CD4-positive, alpha-beta T cell treated with Interleukin-15 for 1 hour (primary cell): ENCODE results near the gene PARPBP.
"Not testable (repeated sequence)": the region's sequence is repeated elsewhere in the genome, so short reads cannot be mapped to it uniquely, and the experiment has no call there.

Source experiments
- DNase-seq: peaks from one replicate; pipeline ENCODE4 v3.0.0-alpha.2; 2020

Gene PARPBP

DNA sequence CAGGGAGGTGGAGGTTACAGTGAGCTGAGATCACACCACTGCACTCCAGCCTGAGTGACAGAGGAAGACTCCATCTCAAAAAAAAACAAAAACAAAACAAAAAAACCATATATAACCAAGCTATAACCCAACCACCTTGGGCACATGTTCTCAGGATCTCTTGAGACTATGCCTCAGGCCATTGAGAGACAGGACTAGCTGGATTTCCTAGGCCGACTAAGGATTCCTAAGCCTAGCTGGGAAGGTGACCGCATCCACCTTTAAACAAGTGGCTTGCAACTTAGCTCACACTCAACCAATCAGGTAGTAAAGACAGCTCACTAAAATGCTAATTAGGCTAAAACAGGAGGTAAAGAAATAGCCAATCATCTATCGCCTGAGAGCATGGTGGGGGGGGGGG lies 35.2 kb downstream of the PARPBP start:
- not testable (repeated sequence) for DNase-seq

DNA sequence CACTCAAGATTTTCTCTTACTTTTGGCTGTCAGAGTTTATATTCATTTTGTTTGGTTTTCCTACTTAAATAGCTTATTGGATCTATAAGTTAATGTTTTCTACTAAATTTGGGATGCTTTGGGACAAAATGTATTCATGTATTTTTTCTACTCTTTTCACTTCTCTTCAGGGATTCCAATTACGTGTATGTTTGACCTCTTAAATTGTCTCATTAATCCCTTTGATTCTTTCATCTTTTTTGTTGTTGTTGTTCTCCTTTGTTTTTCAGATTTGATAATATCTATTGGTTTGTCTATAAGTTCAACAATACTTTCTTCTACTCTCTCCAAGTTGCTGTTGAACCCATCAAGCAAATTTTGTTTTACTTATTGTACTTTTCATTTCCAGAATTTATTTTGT lies 43.4 kb downstream of the PARPBP start:
- no peak for DNase-seq

DNA sequence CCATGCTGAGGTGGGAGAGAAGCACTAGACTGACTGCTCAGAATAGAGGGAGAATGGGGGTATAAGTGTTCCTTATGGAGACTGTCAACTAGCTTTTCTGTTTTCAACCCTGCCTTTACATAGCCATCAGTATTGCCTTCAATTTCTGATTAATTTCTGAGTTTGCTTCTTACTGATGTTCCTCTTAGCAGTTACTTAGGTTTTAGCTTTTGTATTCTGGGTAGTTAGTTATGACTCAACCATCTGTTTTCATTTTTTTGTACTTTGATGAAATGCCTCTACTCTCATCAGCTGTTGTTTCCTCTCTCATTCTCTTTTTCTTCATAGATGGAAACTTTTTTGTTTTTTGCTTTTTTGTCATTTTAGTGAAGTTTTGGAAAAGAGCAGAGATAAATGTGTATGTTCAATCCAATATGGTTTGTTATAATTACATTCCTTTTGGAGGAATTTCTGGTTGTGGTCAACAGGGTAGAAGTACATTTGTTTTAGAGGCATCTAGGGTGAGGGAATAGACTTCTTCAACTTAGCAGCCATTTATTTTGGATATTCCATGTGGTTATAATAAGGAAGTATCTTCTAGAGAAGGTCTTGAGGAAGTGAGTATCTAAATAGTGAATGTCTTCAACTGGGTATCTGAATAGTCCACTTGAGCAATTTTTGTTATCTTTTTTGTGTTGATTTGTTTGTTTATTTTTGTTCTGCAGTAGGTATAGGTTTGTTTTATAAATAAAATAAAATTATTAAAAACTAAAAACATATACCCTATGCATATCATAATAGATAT lies 48.0 kb downstream of the PARPBP start:
- DNase-seq: no peak

DNA sequence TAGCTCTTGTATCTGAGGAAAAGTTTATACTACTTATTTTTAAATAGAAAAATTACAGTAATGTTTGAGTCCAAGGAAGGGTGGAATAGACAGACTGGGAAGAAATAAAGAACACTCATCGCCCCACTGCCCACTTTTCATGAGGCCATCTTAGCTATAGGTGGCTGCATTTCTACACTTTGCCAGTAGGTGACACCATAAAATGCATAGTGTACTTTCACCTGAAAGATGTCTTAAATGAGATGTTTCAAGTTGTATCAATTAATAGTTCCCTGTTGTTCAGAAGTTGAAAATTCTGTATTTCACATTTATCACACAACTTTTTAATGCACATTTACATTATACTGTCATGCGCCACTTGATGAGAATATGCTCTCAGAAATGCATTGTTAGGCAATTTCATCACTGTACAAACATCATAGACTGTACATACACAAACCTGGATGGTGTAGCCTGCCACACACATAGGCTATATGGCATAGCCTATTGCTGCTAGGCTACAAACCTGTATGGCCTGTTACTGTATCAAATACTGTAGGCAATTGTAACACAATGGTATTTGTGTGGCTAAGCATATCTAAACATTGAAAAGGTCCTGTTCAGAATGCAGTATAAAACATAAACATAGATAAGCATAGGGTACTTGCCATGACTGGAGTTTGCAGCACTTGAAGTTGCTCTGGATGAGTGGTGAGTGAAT lies 50.1 kb downstream of the PARPBP start:
- no peak for DNase-seq

DNA sequence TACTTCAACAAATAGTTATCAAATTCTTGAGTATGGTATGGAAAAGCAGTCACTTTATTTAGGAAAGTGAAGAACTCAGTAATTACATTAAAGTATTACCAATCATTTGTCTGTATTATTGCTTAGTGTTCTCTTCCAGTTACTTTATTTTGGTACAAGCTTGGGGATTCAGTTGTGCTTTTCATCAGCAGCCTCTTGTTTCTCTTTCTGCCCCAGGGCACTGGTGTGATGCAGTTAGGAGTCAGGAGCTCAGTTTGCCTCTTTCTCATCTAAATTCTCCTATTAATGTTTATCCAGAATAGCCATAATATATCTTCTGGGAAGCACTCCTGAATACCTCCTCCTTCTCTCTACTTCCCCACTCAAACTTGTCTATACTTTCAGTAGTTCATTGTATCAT lies 52.0 kb downstream of the PARPBP start:
- DNase-seq: no peak

DNA sequence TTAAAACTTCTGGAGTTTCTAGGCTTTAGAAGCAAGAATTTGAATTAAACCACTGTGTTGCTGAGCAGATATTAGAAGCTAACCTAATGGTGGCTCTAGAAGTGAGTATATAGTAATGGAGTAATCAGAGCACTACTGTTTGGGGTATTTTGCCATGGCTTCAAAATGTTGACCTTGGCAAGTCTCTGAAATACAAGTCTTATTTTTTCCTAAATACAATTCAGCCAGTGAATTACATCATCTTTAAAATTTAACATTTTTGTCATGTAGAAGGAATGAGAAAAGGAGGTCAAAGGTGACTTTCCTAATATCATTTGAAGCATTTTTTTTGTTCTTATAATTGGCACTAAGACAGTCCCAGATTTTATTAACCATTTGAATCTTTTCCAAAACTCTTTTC lies 52.5 kb downstream of the PARPBP start:
- no peak for DNase-seq

DNA sequence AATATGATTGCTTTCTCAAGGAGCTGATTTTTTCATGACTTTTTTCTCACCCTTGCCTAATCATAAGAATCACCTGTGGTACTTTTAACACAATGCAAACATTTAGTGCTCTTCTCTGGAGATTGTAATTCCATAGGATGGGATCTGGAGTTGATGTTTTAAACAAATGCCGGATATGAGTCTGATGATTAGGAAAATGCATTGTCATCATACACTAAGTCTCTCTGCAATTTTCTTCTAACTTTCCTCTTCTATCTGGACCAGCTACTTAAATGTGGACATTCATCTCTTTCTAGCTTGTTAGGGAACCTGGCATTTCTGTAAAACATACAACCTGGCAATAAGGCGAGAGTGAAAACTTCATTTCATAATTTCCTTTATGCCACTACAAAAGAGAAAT lies 54.1 kb downstream of the PARPBP start:
- DNase-seq: no peak

DNA sequence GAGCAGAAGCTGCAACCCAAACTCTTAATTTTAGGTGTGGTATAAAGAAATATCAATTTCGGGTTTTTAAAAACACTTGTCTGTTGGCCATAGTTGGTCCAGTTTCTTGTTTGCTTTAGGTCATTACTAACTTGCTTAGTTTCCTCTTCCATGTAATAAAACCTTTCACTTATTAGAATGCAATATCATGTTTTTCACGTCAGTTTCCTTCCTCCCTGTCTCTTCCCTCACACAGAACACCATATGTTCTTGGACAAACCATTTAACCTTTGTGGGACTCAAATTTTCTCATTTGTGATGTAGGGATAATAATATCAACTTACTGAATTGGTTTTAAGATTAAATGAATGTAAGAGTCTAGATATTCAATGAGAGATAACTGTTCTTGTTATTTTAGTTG lies 54.8 kb downstream of the PARPBP start:
- DNase-seq: no peak

DNA sequence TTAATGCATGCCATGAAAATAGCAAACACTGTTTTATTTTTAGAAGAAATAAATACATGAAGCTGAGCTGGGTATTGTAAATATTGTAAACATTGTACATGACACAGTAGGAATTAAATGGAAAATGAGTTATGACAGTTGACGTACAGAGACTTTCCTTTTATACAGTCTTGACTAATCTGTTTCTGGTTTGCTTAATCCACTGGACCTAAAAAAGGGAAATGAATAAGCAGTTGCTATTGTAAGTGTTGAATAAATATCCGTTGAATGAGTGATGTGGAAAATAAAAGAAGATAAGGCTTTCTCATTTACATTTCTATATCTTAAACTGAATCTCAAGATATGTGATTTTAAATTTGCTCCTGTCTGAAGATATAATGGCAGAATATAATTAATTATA lies 62.7 kb downstream of the PARPBP start:
- DNase-seq: no peak

DNA sequence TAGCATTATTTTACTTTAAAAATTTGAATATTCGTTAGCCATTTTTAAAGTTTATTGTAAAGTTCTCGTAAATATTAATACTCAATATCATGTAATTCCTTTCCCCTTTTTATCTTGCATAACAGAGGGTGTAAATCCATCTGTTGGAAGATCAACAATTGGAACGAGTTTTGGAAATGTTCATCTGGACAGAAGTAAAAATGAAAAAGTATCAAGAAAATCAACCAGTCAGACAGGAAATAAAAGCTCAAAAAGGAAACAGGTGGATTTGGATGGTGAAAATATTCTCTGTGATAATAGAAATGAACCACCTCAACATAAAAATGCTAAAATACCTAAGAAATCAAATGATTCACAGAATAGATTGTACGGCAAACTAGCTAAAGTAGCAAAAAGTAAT lies 75.8 kb downstream of the PARPBP start:
- DNase-seq: no peak

DNA sequence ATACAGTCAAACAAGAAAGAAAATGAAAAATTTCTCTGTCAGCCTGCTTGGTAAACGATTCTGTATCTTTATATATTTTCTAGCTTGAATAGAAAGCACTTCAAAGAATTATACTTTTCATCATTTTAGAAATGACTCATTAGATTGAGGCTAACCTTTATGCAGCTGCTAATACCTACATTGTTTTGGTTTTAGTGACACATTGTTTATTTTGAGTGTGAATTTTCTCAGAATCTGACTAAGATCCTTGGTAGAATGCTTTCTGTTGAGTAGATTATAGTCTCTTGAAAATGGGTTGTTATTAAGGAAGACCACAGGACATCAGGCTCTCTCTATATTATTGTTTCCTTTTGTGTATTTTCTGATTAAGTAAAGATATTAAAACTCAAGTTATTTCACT lies 77.8 kb downstream of the PARPBP start, which contains the start of gene PMCH:
PMCH (minus strand) TSS at position 45 of the 400 bp plus-strand sequence. CDS start 63 bp downstream, outside the sequence.
- no peak for DNase-seq

DNA sequence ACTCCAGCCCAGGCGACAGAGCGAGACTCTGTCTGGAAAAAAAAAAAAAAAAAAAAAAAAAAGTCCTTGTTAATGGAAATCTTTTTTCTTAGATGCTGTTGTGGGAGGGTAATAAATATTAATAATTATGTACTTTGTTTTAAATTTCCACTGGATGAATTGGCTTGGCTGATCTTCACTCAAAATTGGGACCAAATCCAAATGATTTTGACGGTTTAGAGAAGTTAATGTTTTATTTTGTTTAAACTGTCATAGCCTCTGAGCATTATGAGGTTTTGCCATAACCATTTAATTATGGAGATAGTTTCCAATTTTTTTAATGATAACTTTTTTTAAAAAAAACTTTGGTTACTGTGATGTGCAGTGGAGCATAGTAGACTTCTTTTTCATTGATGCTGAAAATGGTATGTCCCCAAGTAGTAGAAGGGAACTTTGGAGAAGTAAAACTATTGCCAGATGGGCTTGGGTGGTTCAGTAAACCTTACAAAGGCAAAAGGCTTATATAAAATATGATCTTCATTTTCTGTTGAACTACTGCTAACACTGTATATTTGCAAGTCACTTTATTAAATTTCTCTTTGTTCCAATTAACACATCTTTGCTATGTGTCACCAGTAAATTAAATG lies 81.6 kb downstream of the PARPBP start:
- no peak for DNase-seq

DNA sequence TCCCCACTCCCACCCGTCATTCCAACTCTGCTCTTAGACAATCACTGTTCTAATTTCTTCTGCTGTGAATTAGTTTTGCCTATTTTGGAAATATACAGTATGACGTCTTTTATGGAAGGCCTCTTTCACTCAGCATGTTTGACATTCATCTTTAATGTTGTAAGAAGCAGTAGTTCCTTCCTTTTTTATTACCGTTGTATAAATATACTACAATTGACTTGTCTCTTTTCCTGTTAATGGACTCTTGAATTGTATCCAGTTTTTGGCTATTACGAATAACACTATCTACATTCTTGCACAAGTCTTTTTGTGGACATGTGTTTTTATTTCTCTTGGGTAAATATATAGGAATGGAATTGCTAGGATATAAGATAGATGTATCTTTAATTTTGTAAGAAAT lies 82.6 kb downstream of the PARPBP start:
- DNase-seq: no peak

DNA sequence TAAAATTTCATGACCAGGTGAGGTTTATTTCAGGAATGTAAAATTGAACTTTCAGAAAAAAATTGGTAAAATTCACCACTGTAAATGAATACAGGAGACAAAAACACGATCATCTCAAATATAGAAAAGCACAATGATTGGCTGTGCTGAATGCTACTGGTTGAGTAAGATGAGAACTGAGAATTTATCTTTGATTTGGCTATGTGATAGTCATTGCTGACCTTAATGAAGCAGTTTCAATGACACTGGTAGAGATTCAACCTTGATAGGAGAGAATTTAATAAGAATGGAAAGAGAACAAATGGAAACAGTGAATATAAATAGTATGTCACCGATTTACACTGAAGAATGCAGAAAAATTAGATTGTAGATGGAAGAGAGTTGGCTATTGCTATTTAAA lies 84.0 kb downstream of the PARPBP start:
- DNase-seq: no peak

DNA sequence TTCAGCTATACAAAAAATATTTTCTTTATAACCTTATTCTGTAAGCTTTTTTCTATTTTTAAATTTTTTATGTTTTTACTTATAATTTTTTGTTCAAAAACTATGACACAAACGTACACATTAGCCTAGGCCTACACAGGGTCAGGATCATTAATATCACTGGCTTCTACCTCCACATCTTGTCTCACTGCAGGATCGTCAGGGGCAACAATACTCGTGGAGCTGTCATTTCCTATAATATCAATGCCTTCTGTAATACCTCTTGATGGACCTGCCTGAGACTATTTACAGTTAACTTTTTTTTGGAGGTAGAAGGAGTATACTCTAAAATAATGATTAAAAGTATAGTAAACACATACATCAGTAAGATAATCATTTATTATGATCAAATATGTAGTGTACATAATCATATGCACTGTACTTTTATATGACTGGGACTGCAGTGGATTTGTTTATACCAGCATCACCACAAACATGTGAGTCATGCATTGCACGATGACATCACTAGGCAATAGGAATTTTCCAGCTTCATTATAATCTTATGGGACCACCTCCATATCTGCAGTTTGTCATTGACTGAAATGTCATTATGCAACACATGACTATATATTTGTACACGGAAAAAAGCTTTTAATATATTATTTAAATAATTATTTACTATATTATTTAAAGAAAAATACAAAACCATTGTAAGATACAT lies 96.2 kb downstream of the PARPBP start:
- no peak for DNase-seq

DNA sequence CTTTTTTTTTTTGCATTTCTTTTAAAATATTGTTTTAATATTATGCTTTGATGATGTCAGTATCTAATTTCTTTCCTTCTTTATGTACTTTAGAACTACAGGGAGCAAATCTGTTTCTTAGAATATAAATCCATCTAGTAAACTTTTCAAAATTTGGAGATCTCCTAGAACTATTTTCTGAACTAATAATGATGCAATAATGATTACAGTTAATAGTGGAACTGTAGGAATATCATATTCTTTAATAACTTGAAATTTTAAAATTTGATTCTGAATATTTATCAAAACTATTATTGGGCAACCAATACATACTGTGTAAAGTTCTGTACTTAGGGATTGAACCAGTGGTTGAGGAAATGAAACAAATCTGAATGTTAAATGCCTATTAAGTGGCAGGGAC lies 100.8 kb downstream of the PARPBP start:
- no peak for DNase-seq

DNA sequence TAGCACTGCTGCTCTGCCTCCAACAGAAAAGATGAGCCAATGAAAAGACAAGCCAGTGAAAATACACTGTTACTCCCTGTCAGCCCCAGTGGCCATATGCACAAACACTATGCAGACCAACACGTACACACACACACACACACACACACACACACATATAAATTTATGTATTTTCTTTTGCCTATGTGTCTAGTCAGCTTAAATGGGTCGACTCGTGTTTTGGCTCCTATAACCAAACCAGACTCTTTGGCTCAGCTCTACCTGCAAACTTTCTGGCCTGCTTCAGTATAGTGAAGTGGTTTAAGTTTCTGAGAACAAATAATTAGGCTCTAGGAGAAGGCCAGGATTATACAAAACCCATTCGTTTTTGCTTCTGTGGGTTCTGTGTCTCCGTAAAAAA lies 108.0 kb downstream of the PARPBP start:
- DNase-seq: no peak

DNA sequence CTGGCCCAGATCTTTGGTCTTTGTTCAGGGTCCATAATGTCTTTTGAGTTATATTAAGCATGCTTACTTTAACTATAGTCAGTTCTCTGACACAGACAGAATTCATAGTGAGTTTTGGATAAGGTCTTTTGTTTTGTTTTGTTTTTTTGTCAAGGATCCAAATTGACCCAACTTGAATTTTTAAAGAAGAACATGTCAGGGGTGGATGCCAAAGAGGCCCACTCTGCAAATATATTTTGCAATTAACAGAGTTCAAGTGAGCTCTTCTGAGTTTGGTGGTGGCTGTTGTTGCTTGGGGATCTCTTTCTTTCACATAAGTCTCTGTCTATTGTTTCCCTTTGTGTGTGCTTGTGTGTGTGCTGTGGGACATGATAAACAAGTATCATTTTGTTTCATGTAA lies 112.1 kb downstream of the PARPBP start:
- no peak for DNase-seq

DNA sequence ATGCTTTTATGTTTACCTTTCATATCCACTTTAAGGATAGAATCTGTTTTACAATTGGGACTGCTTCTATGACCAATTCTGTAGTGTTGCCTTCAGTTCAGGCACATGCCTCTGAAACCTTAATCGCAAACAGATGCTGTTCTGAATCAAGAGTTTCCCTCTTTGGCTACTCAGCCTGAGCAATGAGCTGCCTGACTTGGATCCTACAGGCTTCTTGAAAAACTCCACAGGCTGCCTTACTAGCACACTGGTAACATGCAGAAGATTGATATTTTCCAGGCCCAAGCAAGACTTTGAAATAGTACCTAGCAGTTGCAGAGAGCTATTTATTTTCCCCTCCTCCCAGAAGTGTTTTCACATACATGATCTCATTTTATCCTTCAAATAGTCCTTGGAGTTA lies 112.5 kb downstream of the PARPBP start:
- no peak for DNase-seq

DNA sequence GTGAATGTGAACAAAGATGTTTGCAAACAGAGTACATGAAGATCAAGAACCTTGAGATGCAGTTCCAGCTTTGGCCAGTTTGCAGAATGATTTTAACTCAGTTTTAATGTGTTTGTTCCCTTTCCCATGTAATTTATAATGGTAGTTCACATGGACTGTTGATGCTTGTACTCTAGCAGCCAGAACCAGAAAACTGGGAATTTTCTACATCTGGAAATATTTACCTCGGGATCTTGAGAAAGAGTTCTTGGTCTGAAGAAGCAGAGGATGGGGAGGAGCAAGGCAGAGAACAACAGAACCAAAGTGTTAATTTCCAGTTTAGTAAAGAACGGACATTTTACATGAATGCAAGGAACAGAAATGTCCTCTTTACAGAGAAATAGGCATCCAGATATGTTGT lies 114.6 kb downstream of the PARPBP start:
- DNase-seq: no peak

DNA sequence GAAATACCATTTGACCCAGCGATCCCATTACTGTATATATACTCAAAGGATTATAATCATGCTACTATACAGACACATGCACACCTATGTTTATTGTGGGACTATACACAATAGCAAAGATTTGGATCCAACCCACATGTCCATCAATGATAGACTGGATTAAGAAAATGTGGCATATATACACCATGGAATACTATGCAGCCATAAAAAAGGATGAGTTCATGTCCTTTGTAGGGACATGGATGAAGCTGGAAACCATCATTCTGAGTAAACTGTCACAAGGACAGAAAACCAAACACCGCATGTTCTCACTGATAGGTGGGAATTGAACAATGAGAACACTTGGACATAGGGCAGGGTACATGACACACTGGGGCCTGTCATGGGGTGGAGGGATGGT lies 120.9 kb downstream of the PARPBP start:
- DNase-seq: not testable (repeated sequence)
